Activated naive CD4-positive, alpha-beta T cell treated with anti-CD3 and anti-CD28 coated beads, Interleukin-2, amount 10 ng/mL, durations not matched to agents 7 days and 5 days (primary cell): Measurements from ENCODE around the gene IL33.

Experiments used
- CTCF ChIA-PET: fragments of 350-600 bp; sonication (Branson Sonifier 250); formaldehyde crosslinking; loops from one replicate; lab custom pipeline; 2021; ENCODE audit warnings: antibody characterized with exemption; lab: Charles Lee
- DNase-seq: peaks from one replicate; pipeline ENCODE4 v3.0.0-alpha.2; 2020
- H3K27ac Mint-ChIP-seq: one replicate; pipeline ENCODE4 v1.8.0; 2021; ENCODE audit warnings: mild to moderate bottlenecking, moderate library complexity, mixed read lengths
- H3K27me3 Mint-ChIP-seq: one replicate; pipeline ENCODE4 v1.8.0; 2021; ENCODE audit warnings: mild to moderate bottlenecking, mixed read lengths
- H3K36me3 Mint-ChIP-seq: one replicate; pipeline ENCODE4 v1.8.0; 2021; ENCODE audit warnings: mixed read lengths
- H3K4me1 Mint-ChIP-seq: one replicate; pipeline ENCODE4 v1.8.0; 2021; ENCODE audit warnings: mixed read lengths
- H3K4me3 Mint-ChIP-seq: one replicate; pipeline ENCODE4 v1.8.0; 2021; ENCODE audit warnings: mild to moderate bottlenecking, moderate library complexity, mixed read lengths
- H3K9me3 Mint-ChIP-seq: one replicate; pipeline ENCODE4 v1.8.0; 2021; ENCODE audit warnings: mixed read lengths

The IL33 gene

DNA sequence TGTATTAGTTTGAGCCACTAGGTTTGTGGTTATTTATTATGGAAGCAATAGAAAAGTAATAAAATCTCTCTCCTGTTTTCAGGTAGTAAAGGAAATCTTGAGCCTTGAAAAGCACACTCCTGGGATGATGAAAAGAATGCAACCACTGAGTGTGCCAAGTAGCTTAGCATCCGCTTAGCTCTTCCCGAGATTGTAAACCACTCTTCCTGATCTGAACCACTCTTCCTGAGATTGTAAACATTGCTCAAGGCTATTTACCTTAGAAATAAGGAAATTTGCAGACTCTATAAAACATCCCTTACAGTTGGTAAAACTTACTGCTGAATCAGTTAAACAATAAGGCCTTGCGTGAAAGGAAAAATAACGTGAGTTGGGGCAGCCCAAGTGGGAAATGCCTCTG, 17.4 kb upstream of the IL33 start:
- CTCF ChIA-PET = no interaction called here
- no peaks in the 10 kb centered on the region for H3K9me3 Mint-ChIP-seq
- no peaks in the 10 kb centered on the region for H3K36me3 Mint-ChIP-seq
- DNase-seq = no peak
- no peak overlapping the region for H3K27ac Mint-ChIP-seq
- no peak overlapping the region for H3K4me3 Mint-ChIP-seq
- H3K27me3 Mint-ChIP-seq = peaks cover 12% of the 10 kb centered on the region
- H3K4me1 Mint-ChIP-seq = no peaks in the 10 kb centered on the region

- Mint-ChIP-seq H3K4me3 (no peak overlapping the region), H3K27me3 (peaks cover 12% of the 10 kb centered on the region), H3K27ac (no peak overlapping the region), H3K4me1 (no peaks in the 10 kb centered on the region), H3K36me3 (no peaks in the 10 kb centered on the region), H3K9me3 (no peaks in the 10 kb centered on the region)
- no peak for DNase-seq
- CTCF ChIA-PET = no interaction called here
Observed at GRCh38 chr9:6199596-6199995, 16.0 kb upstream of the IL33 start.

- Mint-ChIP-seq H3K27ac (no peak overlapping the region), H3K4me1 (no peaks in the 10 kb centered on the region), H3K36me3 (no peaks in the 10 kb centered on the region), H3K9me3 (no peaks in the 10 kb centered on the region), H3K4me3 (no peak overlapping the region), H3K27me3 (peaks cover 7% of the 10 kb centered on the region)
- no peak for DNase-seq
- CTCF ChIA-PET = no interaction called here
Observed at GRCh38 chr9:6200761-6201160, 14.8 kb upstream of the IL33 start.

DNA sequence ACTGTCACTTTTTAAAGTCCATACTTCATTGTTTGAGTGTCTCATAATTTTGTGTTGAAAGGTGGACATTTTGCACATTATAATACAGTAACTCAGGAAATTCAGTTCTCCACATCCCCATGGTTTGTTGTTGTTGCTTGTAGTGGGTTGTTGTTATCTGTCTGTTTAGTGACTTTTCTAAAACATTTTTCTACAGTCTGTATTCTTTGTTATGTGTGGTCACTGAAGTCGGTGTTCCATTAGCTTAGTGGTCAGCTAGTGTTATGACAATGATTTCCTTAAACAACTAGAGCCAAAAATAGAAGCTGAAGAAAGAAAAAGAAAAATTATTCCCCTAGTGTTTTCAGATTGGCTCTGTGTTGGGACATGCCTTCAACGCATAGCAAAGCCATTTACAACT, 5.6 kb upstream of the IL33 start:
- DNase-seq = no peak

GRCh38 chr9:6212722-6213375, 2.8 kb upstream of the IL33 start:
- no peak for DNase-seq
- Mint-ChIP-seq H3K4me1 (no peaks in the 10 kb centered on the region), H3K36me3 (no peaks in the 10 kb centered on the region), H3K9me3 (peaks cover 18% of the 10 kb centered on the region), H3K4me3 (no peak overlapping the region), H3K27me3 (peaks cover 5% of the 10 kb centered on the region), H3K27ac (no peak overlapping the region)
- CTCF ChIA-PET = no interaction called here

More for the DNA sequence above, 5.6 kb upstream of the IL33 start:
- Mint-ChIP-seq H3K36me3 (no peaks in the 10 kb centered on the region), H3K27me3 (no peaks in the 10 kb centered on the region), H3K27ac (no peak overlapping the region), H3K9me3 (peaks cover 22% of the 10 kb centered on the region), H3K4me1 (no peaks in the 10 kb centered on the region), H3K4me3 (no peak overlapping the region)
- CTCF ChIA-PET = no interaction called here

- Mint-ChIP-seq H3K27ac (no peak overlapping the region), H3K4me3 (no peak overlapping the region)
- CTCF ChIA-PET = no interaction called here
Observed at GRCh38 chr9:6214434-6214833, 1.2 kb upstream of the IL33 start.

DNA sequence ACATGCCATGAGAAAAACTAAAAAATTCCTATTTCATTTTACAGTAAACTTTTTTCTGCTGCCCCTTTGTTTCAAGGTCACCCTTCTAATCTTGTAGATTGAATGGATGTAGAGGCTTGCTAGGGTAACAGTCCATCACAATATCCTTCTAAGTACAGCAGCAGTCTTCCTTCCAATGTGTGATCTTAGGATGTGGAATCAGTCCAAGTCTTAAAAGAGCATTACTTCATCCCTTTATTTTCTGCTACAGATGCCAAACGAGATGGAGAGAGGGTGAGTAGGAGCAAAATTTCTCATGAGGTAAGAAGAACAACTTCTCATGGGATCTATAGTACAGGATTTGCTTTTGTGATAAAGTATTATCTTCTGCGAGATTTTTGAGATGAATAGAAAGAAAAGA, 704 bp upstream of the IL33 start:
- CTCF ChIA-PET = no interaction called here
- H3K27ac Mint-ChIP-seq = no peak overlapping the region
- no peak overlapping the region for H3K4me3 Mint-ChIP-seq
- peaks cover 4% of the 10 kb centered on the region for H3K9me3 Mint-ChIP-seq
- no peaks in the 10 kb centered on the region for H3K4me1 Mint-ChIP-seq
- no peaks in the 10 kb centered on the region for H3K36me3 Mint-ChIP-seq
- H3K27me3 Mint-ChIP-seq = peaks cover 11% of the 10 kb centered on the region
- no peak for DNase-seq

More at GRCh38 chr9:6214434-6214833, 1.2 kb upstream of the IL33 start:
- no peak for DNase-seq
- Mint-ChIP-seq H3K4me1 (no peaks in the 10 kb centered on the region), H3K9me3 (peaks cover 8% of the 10 kb centered on the region), H3K36me3 (no peaks in the 10 kb centered on the region), H3K27me3 (peaks cover 11% of the 10 kb centered on the region)

DNA sequence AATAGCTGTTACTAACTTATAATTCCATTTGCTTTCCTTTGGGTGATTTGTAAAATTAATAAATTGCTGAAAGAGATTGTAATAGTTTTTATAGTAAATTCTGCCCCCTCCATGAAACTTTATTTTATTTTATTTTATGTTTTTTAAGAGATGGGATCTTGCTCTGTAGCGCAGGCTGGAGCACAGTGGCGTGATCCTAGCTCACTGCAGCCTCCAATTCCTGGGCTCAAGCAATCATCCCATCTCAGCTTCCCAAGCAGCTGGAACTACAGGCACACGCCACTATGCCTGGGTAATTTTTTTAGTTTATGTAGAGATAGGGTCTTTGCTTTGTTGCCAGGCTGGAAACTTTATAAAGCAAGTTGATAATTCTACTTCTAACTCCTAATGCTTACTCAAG, 395 bp downstream of the IL33 start:
- Mint-ChIP-seq H3K36me3 (no peaks in the 10 kb centered on the region), H3K27ac (no peak overlapping the region), H3K4me3 (no peak overlapping the region), H3K9me3 (no peaks in the 10 kb centered on the region), H3K27me3 (peaks cover 11% of the 10 kb centered on the region), H3K4me1 (no peaks in the 10 kb centered on the region)
- CTCF ChIA-PET = interaction anchor here (0.6 kb wide), 1 partner anchor 172 kb away, joined by 3 read pairs; no protein-coding TSS in a partner anchor
- no peak for DNase-seq

DNA sequence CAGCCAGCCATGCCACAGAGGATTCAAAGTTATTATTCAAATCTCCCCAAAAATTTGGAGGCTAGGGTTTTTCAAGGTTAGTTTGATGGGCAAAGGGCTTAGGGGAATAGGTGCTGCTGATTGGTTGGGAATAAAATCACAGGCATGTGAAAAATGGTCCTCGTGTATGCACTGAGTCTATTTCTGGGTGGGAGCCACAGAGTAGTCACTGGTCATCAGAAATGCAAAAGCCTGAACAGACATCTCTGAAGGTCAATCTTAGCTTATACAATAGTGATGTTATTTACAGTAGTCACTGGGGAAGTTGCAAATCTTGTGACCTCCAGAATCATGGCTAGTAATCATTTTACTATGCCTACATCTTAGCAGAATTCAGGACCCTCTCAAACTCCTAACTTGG, 1.3 kb downstream of the IL33 start:
- H3K36me3 Mint-ChIP-seq = no peaks in the 10 kb centered on the region
- no peak overlapping the region for H3K27ac Mint-ChIP-seq
- no peak for DNase-seq
- H3K4me1 Mint-ChIP-seq = no peaks in the 10 kb centered on the region
- H3K4me3 Mint-ChIP-seq = no peak overlapping the region
- no peaks in the 10 kb centered on the region for H3K9me3 Mint-ChIP-seq
- CTCF ChIA-PET = no interaction called here
- peaks cover 11% of the 10 kb centered on the region for H3K27me3 Mint-ChIP-seq

GRCh38 chr9:6218099-6218502, 2.5 kb downstream of the IL33 start:
- H3K36me3 Mint-ChIP-seq = no peaks in the 10 kb centered on the region
- H3K27me3 Mint-ChIP-seq = peaks cover 11% of the 10 kb centered on the region
- H3K4me1 Mint-ChIP-seq = no peaks in the 10 kb centered on the region
- CTCF ChIA-PET = no interaction called here
- H3K4me3 Mint-ChIP-seq = no peak overlapping the region
- H3K27ac Mint-ChIP-seq = no peak overlapping the region
- H3K9me3 Mint-ChIP-seq = no peaks in the 10 kb centered on the region
- no peak for DNase-seq

DNA sequence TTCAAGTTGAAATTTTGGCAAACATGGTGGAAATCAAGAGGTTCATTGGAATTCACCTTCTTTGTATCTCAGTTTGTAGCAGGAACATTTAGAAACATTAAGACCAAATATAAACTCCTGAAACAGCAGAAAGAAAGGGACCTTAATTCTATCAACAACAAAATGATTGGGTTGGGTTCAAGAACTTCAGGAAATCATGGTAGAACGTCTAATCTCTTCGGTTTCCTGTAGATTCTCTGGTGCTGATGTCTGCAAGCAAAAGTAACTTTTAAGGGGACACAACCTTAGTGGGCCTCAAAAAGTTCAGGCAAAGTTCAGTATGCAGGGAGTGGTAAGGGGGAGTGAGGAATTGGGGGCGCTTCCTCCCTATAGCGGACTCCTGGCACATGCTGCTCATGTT, 3.4 kb downstream of the IL33 start:
- no peaks in the 10 kb centered on the region for H3K9me3 Mint-ChIP-seq
- H3K4me1 Mint-ChIP-seq = no peaks in the 10 kb centered on the region
- DNase-seq = no peak
- CTCF ChIA-PET = no interaction called here
- peaks cover 11% of the 10 kb centered on the region for H3K27me3 Mint-ChIP-seq
- H3K36me3 Mint-ChIP-seq = no peaks in the 10 kb centered on the region
- H3K27ac Mint-ChIP-seq = no peak overlapping the region
- H3K4me3 Mint-ChIP-seq = no peak overlapping the region

GRCh38 chr9:6219981-6220380, 4.4 kb downstream of the IL33 start:
- Mint-ChIP-seq H3K27ac (no peak overlapping the region), H3K36me3 (no peaks in the 10 kb centered on the region), H3K4me1 (no peaks in the 10 kb centered on the region), H3K4me3 (no peak overlapping the region), H3K9me3 (no peaks in the 10 kb centered on the region), H3K27me3 (peaks cover 11% of the 10 kb centered on the region)
- DNase-seq = no peak
- CTCF ChIA-PET = no interaction called here

DNA sequence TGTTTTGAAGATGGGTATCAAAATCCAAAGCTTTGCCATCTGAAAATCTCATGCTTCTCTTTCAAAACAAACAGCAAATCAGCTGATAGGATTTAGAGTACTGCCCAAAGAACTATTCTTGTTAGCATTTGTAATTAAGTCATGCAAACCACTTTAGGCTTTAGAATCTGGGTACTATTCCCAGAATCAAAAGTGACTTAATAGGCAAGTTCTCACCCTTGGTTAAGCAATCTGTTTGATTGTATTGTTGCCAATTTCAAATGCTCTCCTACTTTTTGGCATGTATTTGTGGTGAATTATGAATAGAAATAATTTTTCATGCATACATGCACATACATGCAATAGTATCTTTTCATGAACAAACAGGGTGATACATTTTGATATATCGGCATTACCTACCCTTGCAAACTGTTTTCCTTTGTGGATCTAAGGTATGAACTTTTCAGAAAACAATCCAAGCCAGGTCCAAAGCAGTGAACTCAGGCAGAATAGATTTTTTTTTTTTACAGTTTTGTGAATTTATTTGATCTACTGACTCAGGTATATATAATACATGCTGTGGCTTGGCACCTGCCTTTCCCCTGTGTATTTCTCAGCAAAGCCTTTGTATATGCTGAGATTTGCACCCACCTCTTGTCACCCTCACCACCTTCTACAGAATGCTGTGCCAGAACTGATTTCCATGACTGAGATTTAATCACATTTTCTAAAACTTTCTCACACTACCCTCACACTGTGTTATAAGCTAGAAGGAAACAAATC, 9.0 kb downstream of the IL33 start:
- CTCF ChIA-PET = no interaction called here
- Mint-ChIP-seq H3K9me3 (no peaks in the 10 kb centered on the region), H3K4me3 (no peak overlapping the region), H3K36me3 (no peaks in the 10 kb centered on the region), H3K27me3 (peaks cover 8% of the 10 kb centered on the region), H3K27ac (no peak overlapping the region), H3K4me1 (no peaks in the 10 kb centered on the region)
- no peak for DNase-seq

GRCh38 chr9:6226696-6227095, 11.1 kb downstream of the IL33 start:
- H3K27me3 Mint-ChIP-seq = peaks cover 8% of the 10 kb centered on the region
- no peak overlapping the region for H3K4me3 Mint-ChIP-seq
- CTCF ChIA-PET = no interaction called here
- no peak for DNase-seq
- H3K27ac Mint-ChIP-seq = no peak overlapping the region
- H3K36me3 Mint-ChIP-seq = no peaks in the 10 kb centered on the region
- no peaks in the 10 kb centered on the region for H3K9me3 Mint-ChIP-seq
- no peaks in the 10 kb centered on the region for H3K4me1 Mint-ChIP-seq

DNA sequence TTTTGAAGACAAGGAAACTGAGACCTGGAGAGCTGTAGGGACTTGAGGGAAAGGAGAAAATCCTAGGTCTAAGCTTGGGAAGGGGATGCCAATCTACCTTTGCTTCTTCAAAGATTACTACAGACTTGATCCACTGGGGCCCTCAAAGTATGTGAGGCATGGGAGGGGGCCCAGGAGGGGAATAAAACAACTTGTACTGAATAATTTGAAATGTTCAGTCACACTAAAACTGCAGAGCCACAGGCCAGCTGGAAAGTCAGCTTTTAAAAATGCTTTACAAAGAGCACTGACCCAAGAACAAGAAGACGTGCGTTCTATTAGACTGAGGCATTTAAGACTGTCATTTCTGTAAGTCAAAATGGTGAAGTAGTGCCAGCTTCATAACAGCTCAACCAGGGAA, 13.6 kb downstream of the IL33 start:
- Mint-ChIP-seq H3K9me3 (no peaks in the 10 kb centered on the region), H3K4me3 (no peak overlapping the region)

More for the DNA sequence above, 13.6 kb downstream of the IL33 start:
- DNase-seq = no peak
- H3K27me3 Mint-ChIP-seq = peaks cover 8% of the 10 kb centered on the region
- no peak overlapping the region for H3K27ac Mint-ChIP-seq
- H3K4me1 Mint-ChIP-seq = no peaks in the 10 kb centered on the region
- H3K36me3 Mint-ChIP-seq = no peaks in the 10 kb centered on the region
- CTCF ChIA-PET = no interaction called here
